Fibroblast of lung (primary cell): ENCODE results near the gene CENPW. TPM values are rescaled to one million over a fixed set of nuclear protein-coding genes. Genes with fewer than 3 reads are reported as not detected.

ENCODE experiments used
- DNase-seq, 2 donors: peaks; one replicate each; pipeline versions ENCODE4 v3.0.0 to v3.0.0-alpha.2; 2010; ENCODE audit warnings: low read depth in 2 of 2
- H2AFZ ChIP-seq: 2 replicates; pipeline ENCODE4 v1.5.1; 2012; ENCODE audit warnings: low read length, control low read depth, inconsistent platforms
- H3K27ac ChIP-seq: 2 replicates; pipeline ENCODE4 v1.5.1; 2011; ENCODE audit warnings: low read length, control low read depth; ENCODE audit not compliant: insufficient read depth
- H3K27me3 ChIP-seq: 2 replicates; pipeline ENCODE4 v1.5.1; 2011; ENCODE audit warnings: mild to moderate bottlenecking, low read length; ENCODE audit not compliant: control insufficient read depth, insufficient read depth
- H3K36me3 ChIP-seq: 2 replicates; pipeline ENCODE4 v1.5.1; 2011; ENCODE audit warnings: low read length; ENCODE audit not compliant: control insufficient read depth, insufficient read depth
- H3K4me1 ChIP-seq: 2 replicates; pipeline ENCODE4 v1.5.1; 2011; ENCODE audit warnings: low read length; ENCODE audit not compliant: control insufficient read depth, insufficient read depth; ENCODE audit errors: extremely low read depth
- H3K4me2 ChIP-seq: 2 replicates; pipeline ENCODE4 v1.5.1; 2011; ENCODE audit warnings: low read length, control low read depth; ENCODE audit not compliant: insufficient read depth; ENCODE audit errors: extremely low read depth
- H3K4me3 ChIP-seq, 4 experiments: fragments of 200-600 bp in 1 of 4; sonication (generic) in 1 of 4; replicated peaks in 1 of 4; 2 replicates each; pipeline ENCODE4 v1.5.1; 2011 to 2016; ENCODE audit warnings: low read length in 4 of 4, low read depth in 3 of 4, mild to moderate bottlenecking in 3 of 4, control low read depth in 2 of 4, inconsistent platforms in 1 of 4, mixed read lengths in 1 of 4; ENCODE audit not compliant: insufficient read depth in 1 of 4; ENCODE audit errors: control extremely low read depth in 1 of 4
- H3K79me2 ChIP-seq: 2 replicates; pipeline ENCODE4 v1.5.1; 2012; ENCODE audit warnings: mild to moderate bottlenecking, low read length, inconsistent platforms; ENCODE audit not compliant: control insufficient read depth, insufficient read depth
- H3K9ac ChIP-seq: 2 replicates; pipeline ENCODE4 v1.5.1; 2011; ENCODE audit warnings: mild to moderate bottlenecking, low read length, control low read depth; ENCODE audit not compliant: insufficient read depth
- H3K9me3 ChIP-seq: 2 replicates; pipeline ENCODE4 v1.5.1; 2012; ENCODE audit warnings: low read depth, low read length; ENCODE audit not compliant: control insufficient read depth, insufficient read depth
- H4K20me1 ChIP-seq: 2 replicates; pipeline ENCODE4 v1.5.1; 2011; ENCODE audit warnings: low read length; ENCODE audit not compliant: control insufficient read depth, insufficient read depth; ENCODE audit errors: extremely low read depth
- EZH2 ChIP-seq: IDR thresholded peaks from 2 replicates; pipeline ENCODE4 v1.5.1; 2012; ENCODE audit warnings: low read length, control low read depth, mild to moderate bottlenecking; ENCODE audit errors: missing control alignments
- polyA plus RNA-seq, 2 donors: library from polyadenylated mRNA; depleted of rRNA in 1 of 2; stranded (reverse) in 1 of 2; unstranded in 1 of 2; fragments of >200 nt; gene quantifications; 2 replicates each; pipeline ENCODE4 v1.2.1, GENCODE V29; 2011 to 2012; ENCODE audit warnings: missing spikeins in 1 of 2
- total RNA-seq: library from RNA; depleted of rRNA; stranded (reverse); fragments of >200 nt; gene quantifications from 2 replicates; pipeline ENCODE4 v1.2.1, GENCODE V29; 2014
- TF ChIP-seq, protein P1 (sequence below), 2 donors: IDR thresholded peaks in 1 of 2; conservative IDR thresholded peaks in 1 of 2; 1 replicate in 1 of 2; 2 replicates in 1 of 2; pipeline ENCODE4 v1.5.1; 2011 to 2012; ENCODE audit warnings: low read length in 2 of 2, control low read depth in 1 of 2, inconsistent platforms in 1 of 2, low read depth in 1 of 2, mild to moderate bottlenecking in 1 of 2

CENPW gene
- total and polyA plus RNA-seq, 2 donors (not counting 1 experiment from before 2014, with no cell fraction given): 8.3 TPM

DNA sequence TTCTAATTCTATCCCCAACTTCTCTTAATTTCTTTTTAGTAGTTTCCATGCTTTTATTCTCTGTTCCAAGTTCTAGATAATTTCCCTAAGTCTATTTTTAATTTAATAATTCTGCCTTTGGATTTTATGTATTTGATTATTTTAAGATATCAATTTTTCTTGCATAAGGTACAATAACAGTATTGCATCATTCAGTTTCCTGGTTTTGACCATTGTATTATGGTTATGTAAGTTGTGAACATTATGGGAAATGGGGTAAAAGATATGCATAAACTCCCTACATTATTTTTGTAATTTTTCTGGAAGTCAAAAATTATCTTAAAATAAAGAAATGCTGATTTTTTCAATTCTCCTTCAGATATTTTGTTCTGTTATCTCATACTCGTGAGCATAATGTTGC lies 21.1 kb upstream of the CENPW start:
- Histone ChIP-seq H3K9me3 (no peaks in the 10 kb centered on the region), H3K4me3 (no peak overlapping the region), H2AFZ (no peak overlapping the region), H3K4me2 (no peak overlapping the region), H3K36me3 (no peaks in the 10 kb centered on the region), H3K27ac (no peak overlapping the region), H3K4me1 (no peaks in the 10 kb centered on the region), H3K9ac (no peak overlapping the region), H4K20me1 (no peaks in the 10 kb centered on the region), H3K79me2 (no peaks in the 10 kb centered on the region), H3K27me3 (no peaks in the 10 kb centered on the region)
- no peak for DNase-seq
- TF ChIP-seq, protein P1, sequence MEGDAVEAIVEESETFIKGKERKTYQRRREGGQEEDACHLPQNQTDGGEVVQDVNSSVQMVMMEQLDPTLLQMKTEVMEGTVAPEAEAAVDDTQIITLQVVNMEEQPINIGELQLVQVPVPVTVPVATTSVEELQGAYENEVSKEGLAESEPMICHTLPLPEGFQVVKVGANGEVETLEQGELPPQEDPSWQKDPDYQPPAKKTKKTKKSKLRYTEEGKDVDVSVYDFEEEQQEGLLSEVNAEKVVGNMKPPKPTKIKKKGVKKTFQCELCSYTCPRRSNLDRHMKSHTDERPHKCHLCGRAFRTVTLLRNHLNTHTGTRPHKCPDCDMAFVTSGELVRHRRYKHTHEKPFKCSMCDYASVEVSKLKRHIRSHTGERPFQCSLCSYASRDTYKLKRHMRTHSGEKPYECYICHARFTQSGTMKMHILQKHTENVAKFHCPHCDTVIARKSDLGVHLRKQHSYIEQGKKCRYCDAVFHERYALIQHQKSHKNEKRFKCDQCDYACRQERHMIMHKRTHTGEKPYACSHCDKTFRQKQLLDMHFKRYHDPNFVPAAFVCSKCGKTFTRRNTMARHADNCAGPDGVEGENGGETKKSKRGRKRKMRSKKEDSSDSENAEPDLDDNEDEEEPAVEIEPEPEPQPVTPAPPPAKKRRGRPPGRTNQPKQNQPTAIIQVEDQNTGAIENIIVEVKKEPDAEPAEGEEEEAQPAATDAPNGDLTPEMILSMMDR (conservative IDR thresholded peaks at IDR 0.05 in 1 of 2, IDR thresholded peaks at IDR 0.05 in 1 of 2; ENCODE audit: low read depth in 1 of 2, low read length in 2 of 2): no peak
- no peak for TF ChIP-seq EZH2

DNA sequence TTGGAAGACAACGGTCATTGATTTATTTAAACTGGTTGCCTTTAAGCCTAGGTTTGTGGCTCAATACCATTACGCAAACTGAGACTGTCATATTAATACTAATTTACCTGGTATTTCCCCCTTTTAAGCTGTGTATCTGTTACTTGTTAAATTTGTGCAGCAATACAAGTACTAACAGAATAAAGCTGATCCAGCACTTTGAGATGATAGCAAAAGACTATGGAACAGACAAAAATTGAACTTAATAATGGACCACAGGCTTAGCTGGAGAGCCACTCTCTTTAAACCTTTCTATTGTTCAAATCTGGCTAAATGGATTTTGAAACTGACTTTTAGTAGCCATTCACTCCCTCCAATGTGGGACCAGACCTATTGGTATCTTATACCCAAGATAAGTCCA lies 6.2 kb upstream of the CENPW start:
- H2AFZ ChIP-seq: no peak overlapping the region
- H3K27me3 ChIP-seq: no peaks in the 10 kb centered on the region
- no peak overlapping the region for H3K4me3 ChIP-seq
- no peak overlapping the region for H3K27ac ChIP-seq
- no peak overlapping the region for H3K9ac ChIP-seq
- no peaks in the 10 kb centered on the region for H3K9me3 ChIP-seq
- no peaks in the 10 kb centered on the region for H3K4me1 ChIP-seq
- no peaks in the 10 kb centered on the region for H4K20me1 ChIP-seq
- H3K4me2 ChIP-seq: no peak overlapping the region
- no peak for DNase-seq
- TF ChIP-seq EZH2: no peak
- TF ChIP-seq, protein P1 (conservative IDR thresholded peaks at IDR 0.05 in 1 of 2, IDR thresholded peaks at IDR 0.05 in 1 of 2; ENCODE audit: low read depth in 1 of 2, low read length in 2 of 2): no peak
- no peaks in the 10 kb centered on the region for H3K79me2 ChIP-seq
- H3K36me3 ChIP-seq: no peaks in the 10 kb centered on the region

DNA sequence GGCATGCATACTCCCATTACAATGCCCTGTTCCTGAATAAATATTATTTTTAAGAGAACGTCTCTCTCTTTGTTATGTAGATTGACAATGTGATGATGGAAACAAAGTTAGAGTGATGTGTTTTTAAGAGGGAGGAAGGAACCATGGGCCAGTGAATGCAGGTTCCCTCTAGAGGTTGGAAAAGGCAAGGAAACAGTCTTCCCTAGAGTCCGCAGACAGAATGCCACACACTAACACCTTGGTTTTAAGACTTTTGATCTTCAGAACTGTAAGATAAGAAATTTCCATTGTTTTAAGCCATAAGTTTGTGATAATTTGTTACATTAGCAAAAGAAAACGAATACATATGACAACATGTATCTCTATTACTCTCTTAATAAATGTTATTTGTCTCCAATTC lies 4.7 kb upstream of the CENPW start:
- H3K4me2 ChIP-seq: no peak overlapping the region
- H3K27ac ChIP-seq: no peak overlapping the region
- H3K36me3 ChIP-seq: no peaks in the 10 kb centered on the region
- no peaks in the 10 kb centered on the region for H3K4me1 ChIP-seq
- H3K79me2 ChIP-seq: no peaks in the 10 kb centered on the region
- H2AFZ ChIP-seq: no peak overlapping the region
- no peak overlapping the region for H3K4me3 ChIP-seq
- no peaks in the 10 kb centered on the region for H3K9me3 ChIP-seq
- no peak for TF ChIP-seq EZH2
- TF ChIP-seq, protein P1 (conservative IDR thresholded peaks at IDR 0.05 in 1 of 2, IDR thresholded peaks at IDR 0.05 in 1 of 2; ENCODE audit: low read depth in 1 of 2, low read length in 2 of 2): peak; percentile 7 to 15
- no peak for DNase-seq
- H3K9ac ChIP-seq: no peak overlapping the region
- no peaks in the 10 kb centered on the region for H4K20me1 ChIP-seq
- H3K27me3 ChIP-seq: no peaks in the 10 kb centered on the region
